Measurements from ENCODE around the gene KLHL29.

DNA sequence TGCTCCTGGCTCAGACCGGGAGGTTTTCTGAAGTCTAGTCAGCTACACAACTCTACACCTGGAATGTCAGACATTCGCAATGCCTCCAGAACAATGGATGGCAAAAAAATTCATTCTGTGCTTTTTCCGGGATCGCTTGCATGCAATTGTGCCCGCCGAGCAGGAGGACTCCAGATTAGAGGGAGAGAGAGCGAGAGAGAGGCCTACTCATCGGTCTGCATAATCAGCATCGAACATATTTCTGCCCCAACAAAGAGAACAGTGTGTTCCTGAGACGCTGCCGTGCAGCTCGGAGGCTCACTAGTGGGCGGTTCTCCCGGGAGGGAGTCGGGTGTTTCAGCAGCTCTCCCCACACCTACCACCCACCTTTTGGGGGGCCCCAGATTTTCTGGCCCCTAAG, 117.1 kb downstream of the KLHL29 start:
- TF ChIP-seq SIN3A (IDR thresholded peaks at IDR 0.05; ENCODE audit: borderline replicate concordance, insufficient read depth, low read length), result no peak
- TF ChIP-seq TAF1 (IDR thresholded peaks at IDR 0.05; ENCODE audit: borderline replicate concordance, insufficient read depth, low read length), result no peak
